HG02759 (cell line): Measurements from ENCODE around the gene DDX25.
"Not testable (repeated sequence)": the region's sequence is repeated elsewhere in the genome, so short reads cannot be mapped to it uniquely, and the experiment has no call there.

Experiments used
- ATAC-seq: cut with Tn5 transposase; IDR thresholded peaks from one replicate; pipeline ENCODE4 v1.9.1; 2021; ENCODE audit warnings: mild to moderate bottlenecking, moderate library complexity; ENCODE audit not compliant: unreplicated experiment

DDX25 gene

DNA sequence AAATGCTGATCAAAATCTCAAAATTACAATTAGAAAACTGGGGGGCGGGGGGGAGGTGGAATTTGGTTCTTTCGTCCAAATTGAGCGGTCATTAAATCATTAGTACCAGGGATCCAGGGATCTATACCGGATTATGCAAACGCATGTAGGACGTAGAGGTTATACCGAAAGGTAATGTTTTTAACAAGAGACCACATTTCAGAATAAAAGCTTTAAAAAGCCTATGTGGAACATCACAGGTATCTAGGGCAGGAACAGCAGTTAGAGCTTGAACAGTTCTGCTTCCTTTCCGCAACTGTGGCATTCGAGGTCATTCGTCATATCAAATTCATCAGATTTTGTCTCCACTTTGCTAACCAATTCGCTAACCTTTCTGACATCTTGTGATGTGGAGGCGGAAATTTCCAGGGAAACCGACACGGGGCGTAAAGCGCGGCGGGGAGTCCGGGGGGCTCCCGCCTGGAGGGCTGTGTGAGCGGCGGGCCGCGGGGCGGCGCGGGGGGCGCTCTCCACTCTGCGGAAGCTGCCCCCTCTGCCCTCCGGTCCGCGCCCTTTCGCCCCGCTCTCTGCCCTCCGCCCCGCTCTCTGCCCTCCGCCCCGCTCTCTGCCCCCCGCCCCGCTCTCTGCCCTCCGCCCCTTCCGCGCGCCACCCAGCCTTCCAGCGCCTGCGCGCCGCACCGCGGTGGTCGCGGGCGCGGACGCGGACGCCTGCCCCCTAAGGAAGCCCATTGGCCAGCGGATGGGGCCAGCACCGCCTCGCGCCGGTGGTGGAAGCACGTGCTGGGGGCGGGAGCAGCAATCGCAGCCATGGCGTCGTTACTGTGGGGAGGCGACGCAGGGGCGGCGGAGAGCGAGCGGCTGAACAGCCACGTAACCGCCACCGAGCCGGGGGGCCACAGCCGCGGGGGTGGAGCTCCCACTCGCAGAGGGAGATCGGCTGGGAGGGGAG is at the start of gene DDX25:
Gene DDX25 (plus strand): TSS at position 798 of the 949 bp plus-strand sequence. CDS start 10 bp downstream, at position 808.
- no peak for ATAC-seq

DNA sequence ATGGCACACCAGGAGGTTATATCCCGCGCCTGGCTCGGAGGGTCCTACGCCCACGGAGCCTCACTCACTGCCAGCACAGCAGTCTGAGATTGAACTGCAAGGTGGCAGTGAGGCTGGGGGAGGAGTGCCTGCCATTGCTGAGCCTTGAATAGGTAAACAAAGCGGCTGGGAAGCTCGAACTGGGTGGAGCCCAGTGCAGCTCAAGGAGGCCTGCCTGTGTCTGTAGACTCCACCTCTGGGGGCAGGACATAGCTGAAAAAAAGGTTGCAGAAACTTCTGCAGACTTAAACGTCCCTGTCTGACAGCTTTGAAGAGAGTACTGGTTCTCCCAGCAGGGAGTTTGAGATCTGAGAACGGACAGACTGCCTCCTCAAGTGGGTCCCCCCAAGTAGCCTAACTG is 46.6 kb upstream of the DDX25 start:
- ATAC-seq = not testable (repeated sequence)

DNA sequence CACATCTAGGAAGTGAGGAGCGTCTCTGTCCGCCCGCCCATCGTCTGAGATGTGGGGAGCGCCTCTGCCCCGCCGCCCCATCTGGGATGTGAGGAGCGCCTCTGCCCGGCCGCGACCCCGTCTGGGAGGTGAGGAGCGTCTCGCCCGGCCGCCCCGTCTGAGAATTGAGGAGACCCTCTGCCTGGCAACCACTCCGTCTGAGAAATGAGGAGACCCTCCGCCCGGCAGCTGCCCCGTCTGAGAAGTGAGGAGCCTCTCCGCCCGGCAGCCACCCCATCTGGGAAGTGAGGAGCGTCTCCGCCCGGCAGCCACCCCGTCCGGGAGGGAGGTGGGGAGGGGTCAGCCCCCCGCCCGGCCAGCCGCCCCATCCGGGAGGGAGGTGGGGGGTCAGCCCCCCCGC is 41.5 kb upstream of the DDX25 start:
- not testable (repeated sequence) for ATAC-seq

DNA sequence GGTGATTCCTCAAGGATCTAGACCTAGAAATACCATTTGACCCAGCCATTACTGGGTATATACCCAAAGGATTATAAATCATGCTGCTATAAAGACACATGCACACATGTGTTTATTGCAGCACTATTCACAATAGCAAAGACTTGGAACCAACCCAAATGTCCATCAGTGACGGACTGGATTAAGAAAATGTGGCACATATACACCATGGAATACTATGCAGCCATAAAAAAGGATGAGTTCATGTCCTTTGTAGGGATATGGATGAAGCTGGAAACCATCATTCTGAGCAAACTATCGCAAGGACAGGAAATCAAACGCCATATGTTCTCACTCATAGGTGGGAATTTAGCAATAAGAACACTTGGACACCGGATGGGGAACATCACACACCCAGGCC is 39.0 kb upstream of the DDX25 start:
- ATAC-seq = not testable (repeated sequence)

DNA sequence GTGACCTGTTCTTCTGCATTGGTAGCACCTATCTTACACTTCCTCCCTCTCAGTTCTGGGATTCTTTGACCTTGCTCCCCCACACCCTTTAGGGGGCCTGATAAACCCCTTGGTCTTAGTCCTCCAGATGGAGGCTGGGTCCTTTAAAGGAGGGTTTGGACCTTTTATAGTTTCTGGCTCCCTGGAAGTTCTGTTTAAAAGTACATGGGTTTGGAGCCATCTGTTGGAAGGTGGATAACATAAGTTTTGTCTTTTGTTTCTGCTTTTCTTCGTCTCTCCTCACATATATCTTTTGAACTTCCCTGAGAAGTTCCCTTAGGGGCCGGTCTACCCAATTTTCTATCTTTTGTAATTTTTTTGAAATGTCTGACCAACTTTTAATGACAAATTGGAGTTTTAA is 34.8 kb upstream of the DDX25 start:
- no peak for ATAC-seq

DNA sequence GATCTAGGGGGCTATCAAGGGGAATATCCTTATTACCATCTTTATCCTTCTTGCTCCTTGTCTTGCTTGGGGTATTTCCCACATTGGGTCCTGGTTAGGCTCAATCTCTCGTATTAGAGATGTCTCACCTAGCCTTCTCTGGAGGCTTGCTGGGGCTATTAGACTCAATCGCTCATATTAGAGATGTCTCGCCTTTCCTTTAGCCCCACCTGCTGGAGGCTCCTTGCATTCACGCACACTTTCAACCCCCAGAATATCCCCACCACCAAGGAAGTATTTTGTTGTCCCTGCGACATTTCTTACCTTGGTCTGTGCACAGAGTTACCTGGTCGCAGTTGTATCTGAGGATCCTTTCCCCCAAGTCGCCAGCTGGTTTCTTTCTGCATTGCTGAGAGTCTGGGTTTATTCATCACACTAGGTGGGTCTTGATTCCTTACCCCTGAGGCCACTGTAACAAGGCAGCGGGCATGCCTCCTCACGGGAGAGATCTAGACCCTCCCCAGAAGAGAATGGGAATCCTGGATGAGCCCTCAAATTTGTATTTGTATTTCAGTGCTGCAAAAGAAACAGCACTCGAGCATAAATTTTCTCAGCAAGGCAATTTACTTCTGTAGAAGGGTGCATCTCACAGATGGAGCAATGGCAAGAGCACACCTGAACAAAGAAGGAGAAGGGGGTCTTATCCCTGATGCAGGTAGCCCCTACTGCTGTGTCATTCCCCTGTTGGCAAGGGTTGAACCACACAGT is 32.7 kb upstream of the DDX25 start:
- ATAC-seq = no peak

DNA sequence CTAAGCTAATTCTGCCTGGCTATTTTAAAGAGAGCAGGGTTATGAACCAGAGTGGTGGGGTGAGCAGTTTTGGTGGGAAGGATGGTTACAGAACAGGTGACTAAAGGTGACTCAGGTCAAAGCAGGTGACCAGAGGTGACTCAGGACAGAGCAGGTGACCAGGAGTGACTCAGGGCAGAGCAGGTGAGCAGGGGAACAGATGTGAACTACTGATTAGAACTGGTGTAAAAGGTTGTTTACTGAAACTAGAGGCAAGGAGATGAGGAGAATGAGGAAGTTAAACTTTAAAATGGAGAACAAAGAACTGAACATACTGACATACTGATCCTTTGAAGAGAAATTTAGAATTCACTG is 32.2 kb upstream of the DDX25 start:
- ATAC-seq = no peak

DNA sequence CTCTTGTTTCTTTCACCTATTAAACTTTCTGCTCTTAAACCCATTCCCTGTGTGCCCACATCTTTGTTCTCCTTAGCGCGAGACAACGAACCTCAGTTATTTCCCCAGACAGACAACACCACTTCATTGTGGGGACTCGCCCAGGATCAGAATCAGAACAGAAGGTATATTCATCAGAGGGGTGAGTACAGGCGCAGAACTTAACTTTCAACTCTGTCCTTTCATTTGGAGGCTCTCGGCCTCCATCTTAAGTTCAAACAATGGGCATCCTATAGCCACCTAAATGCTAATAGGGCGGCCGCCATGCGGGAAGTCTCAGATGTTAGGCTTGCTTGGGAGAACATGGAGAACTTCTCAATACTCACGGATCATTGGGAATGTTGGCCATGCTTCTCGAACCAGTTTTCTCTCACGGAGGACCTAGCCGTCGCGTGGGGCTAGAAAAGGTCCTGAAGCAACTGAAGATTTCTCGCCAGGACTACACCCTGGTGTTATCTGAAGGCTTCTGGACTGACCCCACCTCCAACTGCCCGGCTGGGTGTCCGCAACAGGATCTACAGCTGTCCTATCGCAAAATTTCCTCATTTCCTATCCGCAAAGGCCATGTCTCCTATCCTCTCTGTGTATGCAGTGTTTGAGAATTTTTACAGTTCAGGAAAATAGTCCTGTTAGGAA is 30.3 kb upstream of the DDX25 start:
- no peak for ATAC-seq

DNA sequence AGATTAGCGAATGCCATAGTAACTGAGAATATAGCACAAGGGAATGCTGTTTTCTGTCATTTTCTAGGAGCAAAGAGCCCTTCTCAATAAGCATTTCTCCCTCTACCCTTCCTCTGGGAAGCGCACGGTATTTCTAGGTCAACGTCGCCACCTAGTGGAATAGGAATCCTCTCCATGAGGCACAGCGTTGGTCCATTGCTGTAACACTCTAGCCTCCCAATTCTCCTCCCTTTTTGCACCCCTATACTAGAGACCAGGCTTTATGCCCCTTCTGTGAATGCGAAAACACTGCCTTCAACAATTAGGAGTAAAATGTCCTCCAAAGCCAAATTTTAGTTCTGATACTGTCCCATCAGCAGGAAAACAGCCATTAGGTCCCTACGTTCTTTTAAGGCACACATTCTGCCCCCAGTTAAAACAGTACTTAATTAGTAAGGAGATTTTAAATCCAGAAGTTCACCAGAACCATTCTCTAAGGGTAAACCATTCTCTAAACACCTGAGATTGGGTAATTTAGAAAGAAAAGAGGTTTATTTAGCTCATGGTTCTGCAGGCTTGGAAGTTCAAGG is 29.7 kb upstream of the DDX25 start:
- no peak for ATAC-seq

DNA sequence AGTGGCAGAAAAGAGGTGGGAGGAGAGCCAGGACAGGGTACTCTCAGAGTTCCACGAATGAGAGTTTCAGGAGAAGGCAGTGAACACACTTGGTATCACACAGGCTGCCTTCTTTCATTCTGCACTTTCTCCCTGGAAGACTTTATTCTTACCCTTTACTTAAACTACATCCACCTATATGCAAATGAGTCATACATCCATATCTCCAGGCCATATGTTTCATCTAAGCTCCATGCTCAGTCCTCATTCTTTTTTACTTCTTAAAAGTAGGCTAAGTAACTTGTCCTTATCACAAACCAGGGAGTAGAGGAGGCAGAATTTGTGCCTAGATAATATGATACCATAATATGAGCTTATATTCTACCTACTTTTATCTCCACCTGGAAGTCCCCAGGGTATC is 23.0 kb upstream of the DDX25 start:
- ATAC-seq = no peak

DNA sequence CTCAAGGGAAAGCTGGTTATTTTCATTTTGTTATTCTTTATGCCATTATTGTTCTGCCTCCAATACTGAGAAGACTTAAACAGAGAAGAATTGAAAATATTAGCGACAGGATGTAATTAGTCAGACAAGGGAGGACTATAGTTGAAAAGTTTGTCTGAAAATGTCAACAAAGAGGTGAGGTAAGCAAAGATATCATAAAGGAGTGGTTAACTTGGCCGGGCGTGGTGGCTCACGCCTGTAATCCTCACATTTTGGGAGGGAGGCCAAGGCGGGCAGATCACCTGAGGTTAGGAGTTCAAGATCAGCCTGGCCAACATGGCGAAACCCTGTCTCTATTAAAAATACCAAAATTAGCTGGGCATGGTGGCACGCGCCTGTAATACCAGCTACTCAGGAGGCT is 20.9 kb upstream of the DDX25 start:
- ATAC-seq = no peak

DNA sequence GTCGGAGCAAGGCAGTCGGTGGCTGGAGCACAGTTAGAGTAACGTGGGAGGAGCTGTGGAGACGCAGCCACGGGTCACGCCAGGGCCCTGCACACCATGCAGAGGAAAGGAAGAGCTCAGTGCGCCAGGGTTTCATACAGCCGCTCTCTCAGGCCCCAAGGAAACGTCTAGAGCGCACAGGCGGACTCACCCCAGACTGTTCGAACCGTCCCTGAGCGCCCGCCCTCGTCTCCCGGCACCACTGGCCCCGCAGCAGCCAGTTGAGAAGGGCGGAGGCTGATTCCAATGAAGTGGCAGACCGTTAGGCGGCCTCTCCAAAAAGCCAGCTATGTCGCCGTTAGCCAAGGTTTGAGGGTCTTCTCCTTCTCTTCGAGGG is 17.3 kb upstream of the DDX25 start:
- ATAC-seq = peak; percentile 35

DNA sequence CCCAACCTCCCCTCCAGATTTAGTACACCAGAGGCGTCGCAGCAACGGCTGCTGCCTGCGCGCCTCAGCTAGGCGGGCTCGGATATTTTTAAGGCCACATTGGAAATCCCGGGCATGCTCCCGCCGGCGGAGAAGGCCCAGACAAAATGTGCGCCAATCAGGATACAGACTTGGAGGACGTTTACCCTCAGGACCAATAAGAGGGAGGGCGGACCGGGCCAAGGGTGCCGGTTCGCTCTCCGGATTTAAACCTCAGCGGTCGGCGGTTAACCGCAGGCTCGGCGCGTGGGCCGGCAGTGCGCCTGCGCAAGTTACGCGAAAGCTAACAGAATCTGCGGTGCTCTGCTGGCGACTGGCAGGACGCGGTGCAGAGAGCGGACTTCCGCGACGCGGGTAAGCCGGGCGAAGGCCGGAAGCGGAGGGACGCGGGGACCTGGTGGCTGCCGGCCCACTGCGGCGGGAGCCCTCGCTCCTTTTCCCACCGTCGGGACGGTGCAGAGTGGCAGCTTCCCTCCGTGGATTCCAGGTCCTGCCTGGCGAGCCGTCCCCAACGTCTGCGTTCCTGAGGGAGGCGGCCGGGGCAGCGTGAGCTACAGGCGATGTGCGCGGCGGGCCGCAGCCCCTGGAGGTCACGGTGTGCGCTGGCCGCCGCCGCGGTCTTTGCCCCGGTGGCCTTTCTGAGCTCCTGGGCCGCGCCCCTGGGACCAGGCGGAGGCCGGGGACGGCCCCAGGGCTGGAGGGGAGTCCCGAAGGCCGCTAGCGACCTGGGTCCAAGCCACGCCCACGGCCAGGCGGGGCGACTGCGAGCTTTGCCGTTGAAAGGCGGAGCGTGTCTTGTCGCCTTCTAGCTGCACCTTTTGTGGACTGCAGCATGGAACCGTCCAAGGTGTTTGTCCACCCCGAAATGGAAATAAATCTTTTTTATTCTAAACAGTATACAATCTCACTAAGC is 16.7 kb upstream of the DDX25 start, which contains the start of gene HYLS1:
Gene HYLS1 (plus strand): TSS at position 296 of the 952 bp plus-strand sequence. CDS start 11,701 bp downstream, outside the sequence.
- ATAC-seq = peak; percentile 87

DNA sequence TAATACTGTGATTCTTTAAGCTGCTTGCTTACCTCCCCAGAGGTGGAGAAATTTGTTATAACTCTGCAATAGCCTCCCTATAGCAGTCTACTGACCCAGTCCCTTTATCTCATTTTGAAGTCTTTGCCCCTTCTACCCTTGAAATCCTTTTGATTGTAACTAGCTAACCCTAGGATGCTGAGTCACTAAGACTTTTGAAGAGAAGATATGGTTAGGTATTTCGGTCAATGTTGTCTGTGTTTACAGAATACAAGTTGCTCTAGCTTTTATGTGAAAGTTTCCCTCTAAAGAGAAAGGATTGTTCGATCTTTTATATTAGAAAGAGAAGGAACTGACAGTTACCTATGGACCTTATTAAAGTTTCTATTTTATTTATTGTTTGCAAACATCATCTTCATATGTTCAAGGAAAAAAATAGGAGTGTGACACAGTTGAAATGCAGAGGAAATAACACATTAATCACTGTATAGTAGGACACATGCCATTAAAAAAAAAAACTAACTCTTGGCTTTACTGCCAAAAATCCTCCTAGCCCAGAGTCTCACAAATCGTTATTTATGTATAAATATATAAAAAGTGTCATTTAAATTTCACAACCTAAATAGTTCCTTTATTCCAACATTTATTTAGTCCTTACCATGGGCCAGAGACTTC is 13.7 kb upstream of the DDX25 start:
- no peak for ATAC-seq

DNA sequence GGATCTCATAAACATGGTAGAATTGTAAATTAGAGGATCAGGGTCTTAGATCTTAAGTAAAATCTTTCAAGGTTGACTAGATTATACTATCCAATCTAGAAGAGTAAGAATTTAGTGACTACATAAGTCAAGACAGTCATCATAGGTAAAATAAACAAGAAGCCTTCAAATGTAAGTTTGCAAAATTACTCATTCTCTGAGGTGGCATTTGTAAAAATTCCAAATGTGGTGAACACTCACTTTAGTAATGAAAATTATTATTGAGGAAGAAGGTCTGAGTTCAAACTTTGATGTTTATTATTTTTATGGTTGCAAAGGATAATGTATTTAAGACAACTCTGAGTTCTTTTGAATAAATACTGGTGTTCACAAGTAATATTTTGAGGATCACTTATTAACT is 12.2 kb upstream of the DDX25 start:
- ATAC-seq = no peak

DNA sequence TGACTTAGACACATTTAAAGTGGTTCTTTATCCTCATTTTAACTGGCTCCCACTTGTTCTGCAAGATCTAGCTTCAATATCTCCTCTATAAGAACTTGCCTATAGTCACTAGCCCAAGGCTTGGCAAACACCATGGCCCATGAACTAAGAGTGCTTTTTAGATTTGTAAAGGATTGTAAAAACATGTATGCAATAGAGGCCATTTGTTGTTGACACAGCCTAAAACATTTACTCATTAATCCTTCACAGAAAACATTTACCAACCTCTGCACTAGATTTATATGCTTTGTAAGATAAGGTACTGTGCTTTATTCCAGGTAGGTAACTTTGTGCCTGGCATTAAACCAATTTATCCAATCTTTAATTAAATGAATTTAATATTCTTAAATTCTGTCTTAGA is 11.3 kb upstream of the DDX25 start:
- no peak for ATAC-seq

DNA sequence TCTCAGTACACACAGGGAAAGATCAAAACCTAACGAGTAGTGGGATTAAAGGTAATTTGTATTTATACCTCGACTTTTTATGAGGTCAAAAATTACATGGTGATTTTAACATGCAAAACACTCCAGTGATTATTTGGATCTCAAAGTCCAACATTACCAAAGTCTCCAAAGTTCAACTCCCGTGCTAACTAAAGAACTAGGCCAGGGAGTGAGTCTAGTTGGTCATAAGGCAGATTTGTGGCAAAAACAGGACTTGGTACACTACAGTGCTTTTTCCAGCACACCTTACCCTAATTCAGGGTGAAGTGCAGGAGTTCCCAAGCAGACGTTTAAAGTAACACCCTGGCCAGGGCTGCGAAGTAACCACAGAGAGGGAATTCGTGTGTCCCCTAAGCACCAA is 2.4 kb upstream of the DDX25 start:
- no peak for ATAC-seq

DNA sequence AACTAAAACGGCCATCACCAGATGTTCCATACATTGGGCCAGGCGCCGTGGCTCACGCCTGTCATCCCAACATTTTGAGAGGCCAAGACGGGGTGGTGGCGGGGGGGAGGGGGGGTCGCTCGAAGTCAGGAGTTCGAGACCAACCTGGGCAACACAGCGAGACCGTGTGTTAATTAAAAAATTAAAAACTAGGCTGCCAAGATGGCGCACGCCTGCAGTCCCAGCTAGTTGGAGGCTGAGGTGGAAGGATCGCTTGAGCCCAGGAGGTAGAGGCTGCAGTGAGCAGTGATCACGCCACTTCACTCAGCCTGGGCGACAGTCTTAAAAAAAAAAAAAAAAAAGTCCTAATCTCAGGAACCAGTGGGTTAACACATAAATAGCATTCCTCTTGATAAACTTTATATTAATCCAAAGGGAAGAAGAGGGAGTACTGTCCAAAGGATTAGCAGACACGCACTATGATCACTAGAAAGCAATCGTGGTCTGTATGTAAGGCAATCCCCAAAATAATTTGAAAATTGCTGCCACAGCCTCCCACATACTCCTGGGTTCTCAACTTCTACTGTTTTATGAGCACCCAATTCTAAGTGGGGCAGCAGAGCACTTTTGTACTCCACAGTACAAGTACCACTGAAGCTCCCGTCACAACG is 1.9 kb upstream of the DDX25 start:
- no peak for ATAC-seq
